ENCODE results near the gene SMAP2. TPM values are rescaled to one million over a fixed set of nuclear protein-coding genes. Genes with fewer than 3 reads are reported as not detected.

Gene SMAP2
- total RNA-seq, 1 donor from 2014 or later: 20.9 TPM

GRCh38 chr1:40411294-40411693 is 37.8 kb downstream of the SMAP2 start:
- peaks cover 11% of the 10 kb centered on the region for H3K36me3 Mint-ChIP-seq
- H3K9me3 Mint-ChIP-seq: no peaks in the 10 kb centered on the region
- H3K4me1 Mint-ChIP-seq (ENCODE audit: unreplicated experiment): no peaks in the 10 kb centered on the region
- H3K4me3 Mint-ChIP-seq: no peak overlapping the region
- no peak for TF ChIP-seq CTCF (conservative IDR thresholded peaks at IDR 0.05)
- H3K27ac Mint-ChIP-seq: no peak overlapping the region
- DNase-seq (ENCODE audit: extremely low spot score, unreplicated experiment): no peak
- H3K27me3 Mint-ChIP-seq: no peaks in the 10 kb centered on the region

GRCh38 chr1:40411843-40412242 is 38.3 kb downstream of the SMAP2 start:
- Mint-ChIP-seq H3K27ac (no peak overlapping the region), H3K4me3 (no peak overlapping the region), H3K9me3 (no peaks in the 10 kb centered on the region), H3K27me3 (no peaks in the 10 kb centered on the region), H3K4me1 (ENCODE audit: unreplicated experiment) (no peaks in the 10 kb centered on the region), H3K36me3 (peaks cover 11% of the 10 kb centered on the region)
- DNase-seq (ENCODE audit: extremely low spot score, unreplicated experiment): no peak
- no peak for TF ChIP-seq CTCF (conservative IDR thresholded peaks at IDR 0.05)

- Mint-ChIP-seq H3K4me3 (no peak overlapping the region), H3K36me3 (peaks cover 22% of the 10 kb centered on the region), H3K9me3 (no peaks in the 10 kb centered on the region), H3K27ac (no peak overlapping the region), H3K4me1 (ENCODE audit: unreplicated experiment) (no peaks in the 10 kb centered on the region), H3K27me3 (no peaks in the 10 kb centered on the region)
- no peak for TF ChIP-seq CTCF (conservative IDR thresholded peaks at IDR 0.05)
- DNase-seq (ENCODE audit: extremely low spot score, unreplicated experiment): no peak
These were observed 40.2 kb downstream of the SMAP2 start for GRCh38 chr1:40413527-40414252.

GRCh38 chr1:40414331-40414730 is 40.8 kb downstream of the SMAP2 start:
- H3K36me3 Mint-ChIP-seq: peaks cover 25% of the 10 kb centered on the region

GRCh38 chr1:40416709-40417108 is 43.2 kb downstream of the SMAP2 start:
- no peak for DNase-seq (ENCODE audit: extremely low spot score, unreplicated experiment)
- Mint-ChIP-seq H3K27me3 (no peaks in the 10 kb centered on the region), H3K27ac (no peak overlapping the region), H3K36me3 (peaks cover 25% of the 10 kb centered on the region), H3K4me3 (no peak overlapping the region), H3K4me1 (ENCODE audit: unreplicated experiment) (peaks cover 11% of the 10 kb centered on the region), H3K9me3 (no peaks in the 10 kb centered on the region)
- TF ChIP-seq CTCF (conservative IDR thresholded peaks at IDR 0.05): no peak

More at GRCh38 chr1:40414331-40414730, 40.8 kb downstream of the SMAP2 start:
- DNase-seq (ENCODE audit: extremely low spot score, unreplicated experiment): no peak
- Mint-ChIP-seq H3K27me3 (no peaks in the 10 kb centered on the region), H3K4me3 (no peak overlapping the region), H3K4me1 (ENCODE audit: unreplicated experiment) (no peaks in the 10 kb centered on the region), H3K9me3 (no peaks in the 10 kb centered on the region), H3K27ac (no peak overlapping the region)
- no peak for TF ChIP-seq CTCF (conservative IDR thresholded peaks at IDR 0.05)
